ENCODE data around the gene SATB2.

Gene SATB2

GRCh38 chr2:199257261-199258224, 200.2 kb downstream of the SATB2 start:
- no peak for DNase-seq (ENCODE audit: low read depth)

GRCh38 chr2:199230091-199230490, 227.6 kb downstream of the SATB2 start:
- no peak for DNase-seq (ENCODE audit: low read depth)

GRCh38 chr2:199228887-199229819, 228.6 kb downstream of the SATB2 start:
- peak; percentile 58 for DNase-seq (ENCODE audit: low read depth)

GRCh38 chr2:199223791-199224190, 233.9 kb downstream of the SATB2 start:
- no peak for DNase-seq (ENCODE audit: low read depth)

GRCh38 chr2:199220920-199221319, 236.8 kb downstream of the SATB2 start:
- DNase-seq (ENCODE audit: low read depth), result peak; percentile 25

GRCh38 chr2:199219551-199219950, 238.2 kb downstream of the SATB2 start:
- DNase-seq (ENCODE audit: low read depth), result no peak
